Ascending aorta (tissue), 2 donors: Measurements from ENCODE around the gene MALL. TPM values are rescaled to one million over a fixed set of nuclear protein-coding genes. Genes with fewer than 3 reads are reported as not detected.

Source experiments
- DNase-seq, 2 donors: peaks; one replicate each; pipeline ENCODE4 v3.0.0-alpha.2; 2019; ENCODE audit warnings: low spot score in 2 of 2
- H3K27ac ChIP-seq, 2 donors: fragments of 200-600 bp; sonication (generic); one replicate each; pipeline ENCODE4 v1.5.1; 2016 to 2017; ENCODE audit warnings: mild to moderate bottlenecking in 1 of 2
- H3K27me3 ChIP-seq: fragments of 200-600 bp; sonication (generic); one replicate; pipeline ENCODE4 v1.5.1; 2017
- H3K36me3 ChIP-seq, 2 donors: fragments of 200-600 bp; sonication (generic); one replicate each; pipeline ENCODE4 v1.5.1; 2016
- H3K4me1 ChIP-seq, 2 donors: fragments of 200-600 bp; sonication (generic); one replicate each; pipeline ENCODE4 v1.5.1; 2016 to 2017; ENCODE audit warnings: mild to moderate bottlenecking in 1 of 2
- H3K4me3 ChIP-seq, 2 donors: fragments of 200-600 bp; sonication (generic); one replicate each; pipeline ENCODE4 v1.5.1; 2016 to 2017; ENCODE audit warnings: mild to moderate bottlenecking in 1 of 2
- H3K9me3 ChIP-seq, 2 donors: fragments of 200-600 bp; sonication (generic); one replicate each; pipeline ENCODE4 v1.5.1; 2016
- CTCF ChIP-seq, 3 experiments: fragments of 200-600 bp in 2 of 3; fragments of 450-650 bp in 1 of 3; sonication (generic) in 2 of 3; IDR thresholded peaks; one replicate each; pipeline ENCODE4 v1.5.1; 2016 to 2019; ENCODE audit warnings: antibody characterized with exemption in 3 of 3, mild to moderate bottlenecking in 1 of 3, moderate library complexity in 1 of 3
- intact Hi-C: fragments of 100-400 bp; cut with DNase I; formaldehyde crosslinking; loops from one replicate; pipeline ENCODE4 v1.15.1; 2023
- total RNA-seq: library from RNA; depleted of rRNA; stranded (reverse); fragments of >200 nt; gene quantifications from one replicate; pipeline ENCODE4 v1.1.0, GENCODE V29; 2016

The MALL gene
- total RNA-seq, 1 donor from 2014 or later = 38.5 TPM

GRCh38 chr2:110106642-110107041, 9.0 kb downstream of the MALL start:
- Histone ChIP-seq H3K27ac (peak overlapping the region; percentile 71 to 74), H3K27me3 (no peaks in the 10 kb centered on the region), H3K9me3 (no peaks in the 10 kb centered on the region), H3K4me1 (peaks cover 7 to 26% of the 10 kb centered on the region in 2 donors), H3K36me3 (no peaks in the 10 kb centered on the region), H3K4me3 (peak overlapping the region in 1 of 2 donors; percentile 13)
- intact Hi-C loops = no loop called here
- peak in 1 of 2 donors; percentile 78 for DNase-seq
- no peak for TF ChIP-seq CTCF (IDR thresholded peaks at IDR 0.05)

GRCh38 chr2:110105608-110106467, 9.8 kb downstream of the MALL start:
- H3K27me3 ChIP-seq = no peaks in the 10 kb centered on the region
- peak in 1 of 2 donors; percentile 60 for DNase-seq
- intact Hi-C loops = no loop called here
- peaks cover 10 to 31% of the 10 kb centered on the region in 2 donors for H3K4me1 ChIP-seq
- no peak for TF ChIP-seq CTCF (IDR thresholded peaks at IDR 0.05)
- H3K4me3 ChIP-seq = peak overlapping the region in 1 of 2 donors; percentile 13
- no peaks in the 10 kb centered on the region for H3K36me3 ChIP-seq
- no peaks in the 10 kb centered on the region for H3K9me3 ChIP-seq
- H3K27ac ChIP-seq = peak overlapping the region; percentile 71 to 74

GRCh38 chr2:110105183-110105582, 10.4 kb downstream of the MALL start:
- peak in 1 of 2 donors; percentile 48 for DNase-seq
- intact Hi-C loops = no loop called here
- no peaks in the 10 kb centered on the region for H3K9me3 ChIP-seq
- peak overlapping the region; percentile 71 to 74 for H3K27ac ChIP-seq
- no peaks in the 10 kb centered on the region for H3K27me3 ChIP-seq
- H3K36me3 ChIP-seq = no peaks in the 10 kb centered on the region
- no peak for TF ChIP-seq CTCF (IDR thresholded peaks at IDR 0.05)
- H3K4me1 ChIP-seq = peaks cover 13 to 37% of the 10 kb centered on the region in 2 donors
- H3K4me3 ChIP-seq = no peak overlapping the region

GRCh38 chr2:110104025-110104771, 11.4 kb downstream of the MALL start:
- peak overlapping the region; percentile 98 to 99 for H3K27ac ChIP-seq

More at GRCh38 chr2:110104025-110104771, 11.4 kb downstream of the MALL start:
- DNase-seq = no peak
- Histone ChIP-seq H3K27me3 (no peaks in the 10 kb centered on the region), H3K4me3 (no peak overlapping the region), H3K4me1 (peaks cover 13 to 44% of the 10 kb centered on the region in 2 donors), H3K9me3 (no peaks in the 10 kb centered on the region), H3K36me3 (no peaks in the 10 kb centered on the region)
- no peak for TF ChIP-seq CTCF (IDR thresholded peaks at IDR 0.05)
- intact Hi-C loops = no loop called here
